Kidney (tissue), 14 donors: ENCODE results near the gene DENND4C. TPM values are rescaled to one million over a fixed set of nuclear protein-coding genes. Genes with fewer than 3 reads are reported as not detected.
A peak's percentile ranks its signal among the peaks of the same experiment; 100 is the strongest.

Experiments
- DNase-seq, 5 donors: peaks; one replicate each; pipeline ENCODE4 v3.0.0-alpha.2; 2013 to 2020
- FAIRE-seq: peaks from 2 replicates; lab custom pipeline; 2012; peaks lifted over from hg19 to GRCh38; lab: Jason Lieb, UNC
- H3K27ac ChIP-seq, 2 donors: one replicate each; pipeline ENCODE4 v1.7.0; 2013; ENCODE audit warnings: low read depth in 2 of 2, low read length in 2 of 2, inconsistent platforms in 1 of 2
- H3K27me3 ChIP-seq: one replicate; pipeline ENCODE4 v1.7.1; 2013; ENCODE audit warnings: low read length, inconsistent platforms; ENCODE audit not compliant: control insufficient read depth, insufficient read depth
- H3K36me3 ChIP-seq, 3 donors: one replicate each; pipeline versions ENCODE4 v1.7.0 to v1.7.1; 2013; ENCODE audit warnings: low read length in 3 of 3, control low read depth in 1 of 3, inconsistent platforms in 1 of 3; ENCODE audit not compliant: insufficient read depth in 3 of 3, control insufficient read depth in 2 of 3
- H3K4me1 ChIP-seq, 3 donors: one replicate each; pipeline versions ENCODE4 v1.7.0 to v1.7.1; 2013; ENCODE audit warnings: low read length in 3 of 3, inconsistent platforms in 1 of 3, low read depth in 1 of 3; ENCODE audit not compliant: control insufficient read depth in 2 of 3, insufficient read depth in 2 of 3
- H3K4me3 ChIP-seq, 3 donors: one replicate each; pipeline versions ENCODE4 v1.7.0 to v1.8.1; 2013; ENCODE audit warnings: low read length in 3 of 3, control low read depth in 1 of 3, inconsistent platforms in 1 of 3
- H3K9ac ChIP-seq, 3 donors: one replicate each; pipeline versions ENCODE4 v1.7.0 to v1.7.1; 2013; ENCODE audit warnings: low read length in 3 of 3, control low read depth in 1 of 3, inconsistent platforms in 1 of 3
- H3K9me3 ChIP-seq, 3 donors: one replicate each; pipeline versions ENCODE4 v1.7.0 to v1.7.1; 2013; ENCODE audit warnings: low read length in 3 of 3, control low read depth in 1 of 3, inconsistent platforms in 1 of 3; ENCODE audit not compliant: control insufficient read depth in 2 of 3, insufficient read depth in 1 of 3
- intact Hi-C: fragments of 100-400 bp; cut with DNase I; formaldehyde crosslinking; loops from one replicate; pipeline ENCODE4 v1.11.1; 2022
- polyA plus RNA-seq: library from polyadenylated mRNA; stranded (reverse); fragments of 350-450 nt; fragmentation: Illumina TruSeq; extraction: RNeasy Lipid Tissue Mini Kit (QIAGEN cat#74804); gene quantifications from one replicate; pipeline ENCODE4 v1.2.3, GENCODE V29; 2014; ENCODE audit warnings: low read depth, low replicate concordance; ENCODE audit not compliant: insufficient read depth
- total RNA-seq: library from RNA; stranded (reverse); fragmentation: NEBNext Ultra II Directional; extraction: Animal tissue kit (Norgen Biotek cat#: 25700); gene quantifications from one replicate; pipeline ENCODE4 v1.2.1, GENCODE V29; 2021
- TF ChIP-seq, protein P1 (sequence below): IDR thresholded peaks from 3 replicates; pipeline ENCODE4 v1.5.1; 2012; ENCODE audit warnings: mild to moderate bottlenecking, moderate library complexity, borderline replicate concordance; ENCODE audit not compliant: insufficient read depth; ENCODE audit errors: extremely low read depth
- donor health status: control.
- donor health status: control.
- donor health status: control.
- donor health status: control.
- donor health status: control.
- donor health status: DM: yes; HTN: yes; CAD: no.
- donor health status: Normal renal cell carcinoma (clear cell type).

Gene DENND4C
- total and polyA plus RNA-seq, 2 donors from 2014 or later: 6.2 to 59.5 TPM

DNA sequence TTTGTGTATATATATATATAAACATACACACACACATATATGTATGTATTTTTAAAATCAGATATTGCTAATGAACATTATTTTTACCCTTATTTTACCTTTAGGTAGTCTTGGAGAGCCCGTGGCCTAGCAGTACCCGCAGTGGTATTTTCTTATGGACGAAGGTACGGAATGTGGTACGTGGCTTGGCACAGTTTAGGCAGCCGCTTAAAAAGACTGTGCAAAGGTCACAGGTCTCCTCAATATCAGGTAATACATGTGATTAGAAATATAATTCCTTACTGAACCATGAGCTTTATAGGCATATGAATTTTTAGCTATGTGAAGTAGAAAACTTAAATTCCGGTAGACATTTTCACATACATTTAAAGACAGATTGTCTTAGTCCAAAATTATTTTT is 105.7 kb downstream of the DENND4C start:
- H3K4me1 ChIP-seq: no peaks in the 10 kb centered on the region
- intact Hi-C loops: no loop called here

GRCh38 chr9:19342947-19343346 is 112.5 kb downstream of the DENND4C start:
- no peak for FAIRE-seq
- Histone ChIP-seq H3K27ac (peak overlapping the region in 1 of 2 donors; percentile 0), H3K4me3 (no peak overlapping the region), H3K36me3 (peaks cover 5 to 32% (median 10%) of the 10 kb centered on the region in 3 donors), H3K9ac (no peak overlapping the region), H3K9me3 (no peaks in the 10 kb centered on the region), H3K27me3 (no peaks in the 10 kb centered on the region), H3K4me1 (no peaks in the 10 kb centered on the region)
- TF ChIP-seq, protein P1, sequence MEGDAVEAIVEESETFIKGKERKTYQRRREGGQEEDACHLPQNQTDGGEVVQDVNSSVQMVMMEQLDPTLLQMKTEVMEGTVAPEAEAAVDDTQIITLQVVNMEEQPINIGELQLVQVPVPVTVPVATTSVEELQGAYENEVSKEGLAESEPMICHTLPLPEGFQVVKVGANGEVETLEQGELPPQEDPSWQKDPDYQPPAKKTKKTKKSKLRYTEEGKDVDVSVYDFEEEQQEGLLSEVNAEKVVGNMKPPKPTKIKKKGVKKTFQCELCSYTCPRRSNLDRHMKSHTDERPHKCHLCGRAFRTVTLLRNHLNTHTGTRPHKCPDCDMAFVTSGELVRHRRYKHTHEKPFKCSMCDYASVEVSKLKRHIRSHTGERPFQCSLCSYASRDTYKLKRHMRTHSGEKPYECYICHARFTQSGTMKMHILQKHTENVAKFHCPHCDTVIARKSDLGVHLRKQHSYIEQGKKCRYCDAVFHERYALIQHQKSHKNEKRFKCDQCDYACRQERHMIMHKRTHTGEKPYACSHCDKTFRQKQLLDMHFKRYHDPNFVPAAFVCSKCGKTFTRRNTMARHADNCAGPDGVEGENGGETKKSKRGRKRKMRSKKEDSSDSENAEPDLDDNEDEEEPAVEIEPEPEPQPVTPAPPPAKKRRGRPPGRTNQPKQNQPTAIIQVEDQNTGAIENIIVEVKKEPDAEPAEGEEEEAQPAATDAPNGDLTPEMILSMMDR: no peak
- intact Hi-C loops: no loop called here
- no peak for DNase-seq

More for the DNA sequence above, 105.7 kb downstream of the DENND4C start:
- Histone ChIP-seq H3K9ac (no peak overlapping the region), H3K36me3 (peaks cover 0 to 21% (median 5%) of the 10 kb centered on the region in 3 donors), H3K27ac (no peak overlapping the region), H3K4me3 (no peak overlapping the region), H3K27me3 (no peaks in the 10 kb centered on the region), H3K9me3 (no peaks in the 10 kb centered on the region)
- no peak for FAIRE-seq
- DNase-seq: no peak
- TF ChIP-seq, protein P1: no peak

- FAIRE-seq: no peak
- intact Hi-C loops: no loop called here
- no peak overlapping the region for H3K4me3 ChIP-seq
Measured at GRCh38 chr9:19358701-19359100, 128.2 kb downstream of the DENND4C start.

More at GRCh38 chr9:19358701-19359100, 128.2 kb downstream of the DENND4C start:
- H3K27me3 ChIP-seq: no peaks in the 10 kb centered on the region
- H3K9ac ChIP-seq: no peak overlapping the region
- H3K9me3 ChIP-seq: no peaks in the 10 kb centered on the region
- DNase-seq: no peak
- H3K27ac ChIP-seq: no peak overlapping the region
- TF ChIP-seq, protein P1: no peak
- no peaks in the 10 kb centered on the region for H3K4me1 ChIP-seq
- peaks cover 9 to 20% (median 10%) of the 10 kb centered on the region in 3 donors for H3K36me3 ChIP-seq
